ENCODE measurements around the gene NR2F1.

NR2F1 gene

DNA sequence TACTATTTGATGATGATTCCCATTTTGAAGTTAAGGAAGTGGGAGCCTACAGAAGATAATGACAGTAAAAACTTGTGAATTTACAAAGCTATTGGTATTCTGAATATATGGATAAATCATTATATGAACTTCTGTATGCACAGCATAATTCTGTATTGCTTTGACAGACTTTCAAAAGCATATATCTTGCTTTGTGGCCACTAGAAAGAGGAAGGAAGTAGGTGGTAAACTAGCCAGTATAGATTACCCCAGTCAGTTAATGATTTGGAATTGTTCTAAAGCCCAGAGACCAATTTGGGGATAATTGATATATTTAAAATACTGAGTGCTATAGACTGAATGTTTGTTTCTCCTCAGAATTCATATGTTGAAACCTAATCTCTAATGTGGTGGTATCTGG is 53.0 kb downstream of the NR2F1 start:
- no peaks in the 10 kb centered on the region for H3K9me2 ChIP-seq (replicated peaks; ENCODE audit: insufficient read depth, low read length)
- H3F3A ChIP-seq (ENCODE audit: insufficient read depth) = no peaks in the 10 kb centered on the region
- H4K20me1 ChIP-seq (ENCODE audit: low read depth, low read length) = no peaks in the 10 kb centered on the region
- H3K9me3 ChIP-seq (ENCODE audit: insufficient read depth, low read length) = no peaks in the 10 kb centered on the region
- H3K79me2 ChIP-seq (ENCODE audit: insufficient read depth, low read length) = no peaks in the 10 kb centered on the region
- no peak for TF ChIP-seq EZH2phosphoT487 (conservative IDR thresholded peaks at IDR 0.05; ENCODE audit: low read length)
- TF ChIP-seq, protein P1, sequence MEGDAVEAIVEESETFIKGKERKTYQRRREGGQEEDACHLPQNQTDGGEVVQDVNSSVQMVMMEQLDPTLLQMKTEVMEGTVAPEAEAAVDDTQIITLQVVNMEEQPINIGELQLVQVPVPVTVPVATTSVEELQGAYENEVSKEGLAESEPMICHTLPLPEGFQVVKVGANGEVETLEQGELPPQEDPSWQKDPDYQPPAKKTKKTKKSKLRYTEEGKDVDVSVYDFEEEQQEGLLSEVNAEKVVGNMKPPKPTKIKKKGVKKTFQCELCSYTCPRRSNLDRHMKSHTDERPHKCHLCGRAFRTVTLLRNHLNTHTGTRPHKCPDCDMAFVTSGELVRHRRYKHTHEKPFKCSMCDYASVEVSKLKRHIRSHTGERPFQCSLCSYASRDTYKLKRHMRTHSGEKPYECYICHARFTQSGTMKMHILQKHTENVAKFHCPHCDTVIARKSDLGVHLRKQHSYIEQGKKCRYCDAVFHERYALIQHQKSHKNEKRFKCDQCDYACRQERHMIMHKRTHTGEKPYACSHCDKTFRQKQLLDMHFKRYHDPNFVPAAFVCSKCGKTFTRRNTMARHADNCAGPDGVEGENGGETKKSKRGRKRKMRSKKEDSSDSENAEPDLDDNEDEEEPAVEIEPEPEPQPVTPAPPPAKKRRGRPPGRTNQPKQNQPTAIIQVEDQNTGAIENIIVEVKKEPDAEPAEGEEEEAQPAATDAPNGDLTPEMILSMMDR (IDR thresholded peaks at IDR 0.05; ENCODE audit: insufficient read depth, low read length, poor library complexity, severe bottlenecking) = no peak
- H3K9ac ChIP-seq (ENCODE audit: low read length) = no peak overlapping the region
- H3K27me3 ChIP-seq (ENCODE audit: low read length) = no peaks in the 10 kb centered on the region
- H3K27ac ChIP-seq (ENCODE audit: low read depth, low read length) = no peak overlapping the region
- H3K4me2 ChIP-seq (ENCODE audit: low read depth, low read length, poor library complexity, severe bottlenecking) = no peak overlapping the region
- no peak overlapping the region for H2AFZ ChIP-seq (ENCODE audit: low read depth, low read length, severe bottlenecking)
- no peak overlapping the region for H3K4me3 ChIP-seq (ENCODE audit: insufficient read depth, low read length, poor library complexity, severe bottlenecking)
- no peaks in the 10 kb centered on the region for H3K36me3 ChIP-seq (ENCODE audit: low read length)

DNA sequence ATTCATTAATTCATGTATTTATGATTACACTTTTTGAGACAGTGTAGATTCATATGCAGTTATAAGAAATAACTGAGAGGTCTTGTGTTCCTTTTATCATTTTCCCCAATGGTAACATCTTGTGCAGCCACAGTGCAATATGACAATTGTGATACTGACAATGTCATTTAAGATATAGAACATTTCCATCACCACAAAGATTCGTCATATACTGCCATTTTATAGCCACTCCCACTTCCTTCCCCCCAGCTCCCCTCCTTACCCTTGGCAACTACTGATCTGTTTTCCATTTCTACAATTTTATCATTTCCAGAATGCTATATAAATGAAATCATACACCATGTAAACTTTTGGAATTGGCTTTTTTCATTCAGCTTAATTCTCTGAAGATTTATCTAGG is 53.8 kb downstream of the NR2F1 start:
- H3K9ac ChIP-seq (ENCODE audit: low read length) = no peak overlapping the region
- H3F3A ChIP-seq (ENCODE audit: insufficient read depth) = no peaks in the 10 kb centered on the region
- no peaks in the 10 kb centered on the region for H3K36me3 ChIP-seq (ENCODE audit: low read length)
- no peak overlapping the region for H3K27ac ChIP-seq (ENCODE audit: low read depth, low read length)
- H2AFZ ChIP-seq (ENCODE audit: low read depth, low read length, severe bottlenecking) = no peak overlapping the region
- H3K4me3 ChIP-seq (ENCODE audit: insufficient read depth, low read length, poor library complexity, severe bottlenecking) = no peak overlapping the region
- H3K9me2 ChIP-seq (replicated peaks; ENCODE audit: insufficient read depth, low read length) = no peaks in the 10 kb centered on the region
- H3K27me3 ChIP-seq (ENCODE audit: low read length) = no peaks in the 10 kb centered on the region
- no peaks in the 10 kb centered on the region for H3K9me3 ChIP-seq (ENCODE audit: insufficient read depth, low read length)
- H3K79me2 ChIP-seq (ENCODE audit: insufficient read depth, low read length) = no peaks in the 10 kb centered on the region
- TF ChIP-seq, protein P1 (IDR thresholded peaks at IDR 0.05; ENCODE audit: insufficient read depth, low read length, poor library complexity, severe bottlenecking) = no peak
- no peak for TF ChIP-seq EZH2phosphoT487 (conservative IDR thresholded peaks at IDR 0.05; ENCODE audit: low read length)
- H3K4me2 ChIP-seq (ENCODE audit: low read depth, low read length, poor library complexity, severe bottlenecking) = no peak overlapping the region
- no peaks in the 10 kb centered on the region for H4K20me1 ChIP-seq (ENCODE audit: low read depth, low read length)

DNA sequence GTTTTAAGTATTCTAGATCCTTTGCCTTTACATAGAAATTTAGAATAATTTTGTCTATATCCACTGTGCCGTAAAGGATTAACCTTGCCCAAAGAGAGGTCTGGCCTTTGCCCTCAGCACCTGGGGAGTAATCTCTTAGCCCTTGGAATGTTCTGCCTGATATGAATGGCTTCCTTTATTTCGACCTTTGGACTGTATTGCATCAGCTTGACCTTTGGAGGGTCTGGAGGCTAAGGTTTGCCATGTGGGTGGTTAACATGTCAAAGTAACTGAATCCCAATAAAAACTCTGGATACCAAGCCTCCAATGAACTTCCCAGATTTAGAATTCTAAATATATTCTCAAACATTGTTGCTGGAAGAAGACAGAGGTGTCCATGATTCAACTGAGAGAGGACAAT is 54.7 kb downstream of the NR2F1 start:
- no peaks in the 10 kb centered on the region for H3K9me2 ChIP-seq (replicated peaks; ENCODE audit: insufficient read depth, low read length)
- H3K4me3 ChIP-seq (ENCODE audit: insufficient read depth, low read length, poor library complexity, severe bottlenecking) = no peak overlapping the region
- H3F3A ChIP-seq (ENCODE audit: insufficient read depth) = no peaks in the 10 kb centered on the region
- no peaks in the 10 kb centered on the region for H3K36me3 ChIP-seq (ENCODE audit: low read length)
- H3K27ac ChIP-seq (ENCODE audit: low read depth, low read length) = no peak overlapping the region
- H3K27me3 ChIP-seq (ENCODE audit: low read length) = no peaks in the 10 kb centered on the region
- TF ChIP-seq, protein P1 (IDR thresholded peaks at IDR 0.05; ENCODE audit: insufficient read depth, low read length, poor library complexity, severe bottlenecking) = no peak
- no peak for TF ChIP-seq EZH2phosphoT487 (conservative IDR thresholded peaks at IDR 0.05; ENCODE audit: low read length)
- H3K9me3 ChIP-seq (ENCODE audit: insufficient read depth, low read length) = no peaks in the 10 kb centered on the region
- no peak overlapping the region for H3K9ac ChIP-seq (ENCODE audit: low read length)
- H4K20me1 ChIP-seq (ENCODE audit: low read depth, low read length) = no peaks in the 10 kb centered on the region
- H2AFZ ChIP-seq (ENCODE audit: low read depth, low read length, severe bottlenecking) = no peak overlapping the region
- H3K79me2 ChIP-seq (ENCODE audit: insufficient read depth, low read length) = no peaks in the 10 kb centered on the region
- H3K4me2 ChIP-seq (ENCODE audit: low read depth, low read length, poor library complexity, severe bottlenecking) = no peak overlapping the region
